HCT116 (cell line): ENCODE results near the gene ZCCHC10. TPM values are rescaled to one million over a fixed set of nuclear protein-coding genes. Genes with fewer than 3 reads are reported as not detected.

Experiments
- ATAC-seq: fragments of 200-7000 bp; cut with Tn5 transposase; 2 replicates; pipeline ENCODE4 v1.9.1; 2020; ENCODE audit warnings: mild to moderate bottlenecking, moderate library complexity
- BruUV-seq: library from RNA; stranded (reverse); fragments of 400-500 nt; replicated peaks from 2 replicates; lab custom pipeline; 2021; lab: Mats Ljungman, UMichigan
- CTCF ChIA-PET: fragments of 300-600 bp; sonication (Branson Sonifier 250); formaldehyde crosslinking; loops from one replicate; lab custom pipeline; 2021; ENCODE audit warnings: antibody characterized with exemption; lab: Charles Lee
- POLR2A ChIA-PET: fragments of 300-600, 350-600 bp; sonication (Branson Sonifier 250); formaldehyde crosslinking; loops from one replicate; lab custom pipeline; 2021; ENCODE audit warnings: antibody characterized with exemption; lab: Charles Lee
- RAD21 ChIA-PET, 2 experiments: fragments of 300-600 bp; sonication (Branson Sonifier 250); formaldehyde crosslinking; loops; one replicate each; lab custom pipeline; 2023; ENCODE audit warnings: low total read pairs in 2 of 2; ENCODE audit not compliant: uncharacterized antibody in 2 of 2, unreplicated experiment in 2 of 2, low non-redundant PET in 1 of 2; lab: Charles Lee
- DNase-seq: peaks from one replicate; pipeline ENCODE4 v3.0.0-alpha.2; 2010; ENCODE audit warnings: low read depth, low spot score
- H2AFZ ChIP-seq: fragments of 200-600 bp; shearing (Covaris generic), sonication (generic); 2 replicates; pipeline ENCODE4 v1.6.1; 2017; ENCODE audit warnings: low read depth, mixed run types, mixed read lengths, antibody characterized with exemption, low read length; ENCODE audit not compliant: poor library complexity, severe bottlenecking
- H3K27ac ChIP-seq: 2 replicates; pipeline ENCODE4 v1.5.1; 2012; ENCODE audit warnings: low read depth, low read length
- H3K27me3 ChIP-seq: fragments of 200-600 bp; sonication (generic); 2 replicates; pipeline ENCODE4 v1.6.1; 2016; ENCODE audit warnings: mixed run types, low read length, mixed read lengths; ENCODE audit not compliant: insufficient read depth
- H3K36me3 ChIP-seq, 2 experiments: fragments of 200-500 bp in 1 of 2; fragments of 200-600 bp in 1 of 2; sonication (Bioruptor generic) in 1 of 2; sonication (generic) in 1 of 2; 2 replicates each; pipeline versions ENCODE4 v1.5.1 to v1.6.1; 2014 to 2016; ENCODE audit warnings: low read length in 2 of 2, inconsistent platforms in 1 of 2, mixed read lengths in 1 of 2, mixed run types in 1 of 2; ENCODE audit not compliant: insufficient read depth in 2 of 2, control insufficient read depth in 1 of 2
- H3K4me1 ChIP-seq, 2 experiments: fragments of 200-600 bp in 1 of 2; sonication (generic) in 1 of 2; 2 replicates each; pipeline versions ENCODE4 v1.5.1 to v1.6.1; 2012 to 2017; ENCODE audit warnings: low read length in 2 of 2, inconsistent platforms in 1 of 2, mild to moderate bottlenecking in 1 of 2, mixed read lengths in 1 of 2, mixed run types in 1 of 2, moderate library complexity in 1 of 2; ENCODE audit not compliant: insufficient read depth in 2 of 2, control insufficient read depth in 1 of 2
- H3K4me2 ChIP-seq: fragments of 200-600 bp; sonication (generic); 2 replicates; pipeline ENCODE4 v1.6.1; 2017; ENCODE audit warnings: mixed run types, low read length, mixed read lengths
- H3K4me3 ChIP-seq, 2 experiments: fragments of 200-600 bp in 1 of 2; sonication (generic) in 1 of 2; replicated peaks in 1 of 2; 2 replicates each; pipeline ENCODE4 v1.5.1; 2011 to 2016; ENCODE audit warnings: low read length in 2 of 2, control low read depth in 1 of 2, low read depth in 1 of 2, mild to moderate bottlenecking in 1 of 2, mixed read lengths in 1 of 2, mixed run types in 1 of 2
- H3K79me2 ChIP-seq: fragments of 200-600 bp; sonication (generic); 2 replicates; pipeline ENCODE4 v1.6.1; 2017; ENCODE audit warnings: mild to moderate bottlenecking, mixed run types, low read length, moderate library complexity, mixed read lengths; ENCODE audit not compliant: insufficient read depth
- H3K9ac ChIP-seq: fragments of 200-600 bp; sonication (generic); 2 replicates; pipeline ENCODE4 v1.6.1; 2016; ENCODE audit warnings: low read length, mixed read lengths
- H3K9me2 ChIP-seq: fragments of 200-600 bp; sonication (generic), shearing (Covaris generic); 2 replicates; pipeline ENCODE4 v1.6.1; 2017; ENCODE audit warnings: mixed run types, mild to moderate bottlenecking, moderate library complexity; ENCODE audit not compliant: insufficient read depth
- H3K9me3 ChIP-seq, 2 experiments: fragments of 200-500 bp in 1 of 2; fragments of 200-600 bp in 1 of 2; sonication (Bioruptor generic) in 1 of 2; sonication (generic) in 1 of 2; 2 replicates each; pipeline ENCODE4 v1.6.1; 2014 to 2017; ENCODE audit warnings: low read length in 2 of 2, mixed read lengths in 2 of 2, inconsistent platforms in 1 of 2, low read depth in 1 of 2, mild to moderate bottlenecking in 1 of 2, mixed run types in 1 of 2, moderate library complexity in 1 of 2; ENCODE audit not compliant: control insufficient read depth in 1 of 2, insufficient read depth in 1 of 2
- H4K20me1 ChIP-seq: fragments of 200-600 bp; sonication (generic), shearing (Covaris generic); 2 replicates; pipeline ENCODE4 v1.6.1; 2017; ENCODE audit warnings: mixed run types, mild to moderate bottlenecking, moderate library complexity; ENCODE audit not compliant: insufficient read depth
- ATF3 ChIP-seq: IDR thresholded peaks from 2 replicates; pipeline ENCODE4 v1.6.1; 2012
- CEBPB ChIP-seq: IDR thresholded peaks from 2 replicates; pipeline ENCODE4 v1.6.1; 2012; ENCODE audit warnings: low read depth
- EGR1 ChIP-seq: IDR thresholded peaks from 2 replicates; pipeline ENCODE4 v1.6.1; 2012; ENCODE audit warnings: low read depth
- ELF1 ChIP-seq: IDR thresholded peaks from 2 replicates; pipeline ENCODE4 v1.6.1; 2012; ENCODE audit warnings: low read depth, borderline replicate concordance
- EZH2phosphoT487 ChIP-seq: fragments of 200-600 bp; IDR thresholded peaks from 2 replicates; pipeline ENCODE4 v1.6.1; 2018; ENCODE audit warnings: antibody characterized with exemption, borderline replicate concordance
- JUND ChIP-seq: IDR thresholded peaks from 2 replicates; pipeline ENCODE4 v1.6.1; 2012
- MAX ChIP-seq: IDR thresholded peaks from 2 replicates; pipeline ENCODE4 v1.6.1; 2012
- POLR2A ChIP-seq: IDR thresholded peaks from 2 replicates; pipeline ENCODE4 v1.7.0; 2011; ENCODE audit warnings: borderline replicate concordance; ENCODE audit not compliant: insufficient read depth, insufficient read length; ENCODE audit errors: extremely low read depth
- POLR2AphosphoS5 ChIP-seq: IDR thresholded peaks from 2 replicates; pipeline ENCODE4 v1.6.1; 2011; ENCODE audit warnings: mild to moderate bottlenecking, low read depth, low read length, moderate library complexity
- REST ChIP-seq: IDR thresholded peaks from 2 replicates; pipeline ENCODE4 v1.6.1; 2012; ENCODE audit warnings: low read depth
- SIN3A ChIP-seq: IDR thresholded peaks from 2 replicates; pipeline ENCODE4 v1.6.1; 2012; ENCODE audit warnings: low read depth
- SP1 ChIP-seq: IDR thresholded peaks from 2 replicates; pipeline ENCODE4 v1.6.1; 2012; ENCODE audit warnings: low read depth
- TCF7L2 ChIP-seq: IDR thresholded peaks from 2 replicates; pipeline ENCODE4 v1.7.0; 2011; ENCODE audit warnings: borderline replicate concordance, inconsistent platforms; ENCODE audit not compliant: insufficient read depth, insufficient read length; ENCODE audit errors: extremely low read depth
- YY1 ChIP-seq: IDR thresholded peaks from 2 replicates; pipeline ENCODE4 v1.6.1; 2011; ENCODE audit warnings: low read length, low read depth, moderate library complexity, mild to moderate bottlenecking; ENCODE audit not compliant: insufficient replicate concordance; ENCODE audit errors: extremely low read depth
- ZBTB33 ChIP-seq: IDR thresholded peaks from 2 replicates; pipeline ENCODE4 v1.6.1; 2011; ENCODE audit warnings: mild to moderate bottlenecking, low read length, moderate library complexity; ENCODE audit not compliant: insufficient replicate concordance; ENCODE audit errors: extremely low read depth
- ZFX ChIP-seq: fragments of 450-650 bp; IDR thresholded peaks from 2 replicates; pipeline ENCODE4 v1.6.1; 2017
- ZNF274 ChIP-seq: fragments of 200-500 bp; sonication (Bioruptor generic); IDR thresholded peaks from 2 replicates; pipeline ENCODE4 v1.6.1; 2014; ENCODE audit warnings: mild to moderate bottlenecking, low read depth, low read length, inconsistent platforms
- intact Hi-C: fragments of 100-400 bp; cut with micrococcal nuclease; formaldehyde crosslinking; loops from 2 replicates; pipeline ENCODE4 v1.10.0; 2022
- total RNA-seq: library from RNA; stranded (reverse); gene quantifications from one replicate; pipeline ENCODE4 v1.2.1, GENCODE V29; 2021; ENCODE audit not compliant: unreplicated experiment

ZCCHC10 gene
- total RNA-seq, 1 experiment from 2014 or later: 19.2 TPM

GRCh38 chr5:133048993-133049725 lies 22.8 kb upstream of the ZCCHC10 start:
- Histone ChIP-seq H2AFZ (no peak overlapping the region), H3K4me3 (no peak overlapping the region), H3K9me3 (no peaks in the 10 kb centered on the region), H3K27me3 (no peaks in the 10 kb centered on the region), H3K27ac (peak overlapping the region; percentile 98; the same call in 1 of the 2 replicates), H4K20me1 (peaks cover 8% of the 10 kb centered on the region; the same call in 1 of the 2 replicates)
- RAD21 ChIA-PET: interaction anchor here in 1 of 2 experiments (0.7 kb wide), 1 partner anchor 166 kb away, joined by 3 read pairs; no protein-coding TSS in a partner anchor
- BruUV-seq: no TSS peak
- no peak for ATAC-seq
- no peak for TF ChIP-seq ZBTB33
- TF ChIP-seq ELF1: no peak
- no peak for TF ChIP-seq REST
- TF ChIP-seq ZNF274: no peak
- TF ChIP-seq POLR2A: no peak
- TF ChIP-seq JUND: no peak
- no peak for TF ChIP-seq EGR1
- TF ChIP-seq MAX: no peak
- no peak for TF ChIP-seq POLR2AphosphoS5
- no peak for TF ChIP-seq SIN3A
- no peak for TF ChIP-seq TCF7L2
- TF ChIP-seq ZFX: no peak
- TF ChIP-seq ATF3: no peak
- TF ChIP-seq CEBPB: no peak
- TF ChIP-seq SP1: no peak
- no peak for TF ChIP-seq YY1
- TF ChIP-seq EZH2phosphoT487: no peak
- TF ChIP-seq, all 23 proteins: peak for 0
- no peak for DNase-seq
- Histone ChIP-seq H3K79me2 (peaks cover 37% of the 10 kb centered on the region), H3K4me2 (no peak overlapping the region), H3K36me3 (peaks cover 0 to 3% of the 10 kb centered on the region in 2 experiments; a peak in 1 of 4 replicates), H3K9ac (no peak overlapping the region), H3K4me1 (peaks cover 16 to 23% of the 10 kb centered on the region in 2 experiments), H3K9me2 (no peaks in the 10 kb centered on the region)
- ChIA-PET CTCF (no interaction called here), POLR2A (no interaction called here)
- intact Hi-C loops: no loop called here
